Thoracic aorta (tissue), 2 donors: ENCODE measurements around the gene E2F8. TPM values are rescaled to one million over a fixed set of nuclear protein-coding genes. Genes with fewer than 3 reads are reported as not detected.

Experiments
- ATAC-seq: fragments of 150-250 bp; one replicate; pipeline ENCODE4 v1.8.0; 2017; ENCODE audit warnings: low read depth; ENCODE audit not compliant: insufficient number of reproducible peaks, low FRiP score
- DNase-seq: peaks from one replicate; pipeline ENCODE4 v3.0.0-alpha.2; 2020; ENCODE audit warnings: low spot score
- H3K27ac ChIP-seq, 2 donors: fragments of 200-600 bp; sonication (generic); 1 replicate in 1 of 2; 2 replicates in 1 of 2; pipeline ENCODE4 v1.5.1; 2016; ENCODE audit warnings: mild to moderate bottlenecking in 2 of 2, moderate library complexity in 2 of 2
- H3K27me3 ChIP-seq: fragments of 200-600 bp; sonication (generic); replicated peaks from 2 replicates; pipeline ENCODE4 v1.6.0; 2016; ENCODE audit warnings: mild to moderate bottlenecking; ENCODE audit not compliant: insufficient read depth
- H3K36me3 ChIP-seq: fragments of 200-600 bp; sonication (generic); one replicate; pipeline ENCODE4 v1.5.1; 2016
- H3K4me1 ChIP-seq, 2 donors: fragments of 200-600 bp; sonication (generic); 1 replicate in 1 of 2; 2 replicates in 1 of 2; pipeline versions ENCODE4 v1.5.1 to v1.6.0; 2016; ENCODE audit warnings: low read depth in 2 of 2, mild to moderate bottlenecking in 1 of 2; ENCODE audit not compliant: control insufficient read depth in 1 of 2
- H3K4me3 ChIP-seq: fragments of 200-600 bp; sonication (generic); 2 replicates; pipeline ENCODE4 v1.5.1; 2016; ENCODE audit warnings: mild to moderate bottlenecking
- H3K9me3 ChIP-seq: fragments of 200-600 bp; sonication (generic); 2 replicates; pipeline ENCODE4 v1.5.1; 2016
- CTCF ChIP-seq: fragments of 200-600 bp; sonication (generic); IDR thresholded peaks from one replicate; pipeline ENCODE4 v1.5.1; 2019; ENCODE audit warnings: antibody characterized with exemption
- total RNA-seq, 2 donors: library from RNA; depleted of rRNA; stranded (reverse); fragments of >200 nt; gene quantifications; one replicate each; pipeline versions ENCODE4 v1.1.0 to v1.2.3, GENCODE V29; 2016

E2F8 gene
- total RNA-seq, 2 donors from 2014 or later, result not detected

- DNase-seq (no peak), ATAC-seq (no peak)
- Histone ChIP-seq H3K4me1 (no peaks in the 10 kb centered on the region), H3K4me3 (no peak overlapping the region), H3K36me3 (no peaks in the 10 kb centered on the region), H3K9me3 (no peaks in the 10 kb centered on the region), H3K27ac (no peak overlapping the region), H3K27me3 (no peaks in the 10 kb centered on the region)
- no peak for TF ChIP-seq CTCF
These were observed 43.2 kb upstream of the E2F8 start for GRCh38 chr11:19283991-19284390.

- no peaks in the 10 kb centered on the region for H3K36me3 ChIP-seq
- no peak for TF ChIP-seq CTCF
- no peaks in the 10 kb centered on the region for H3K27me3 ChIP-seq
- no peaks in the 10 kb centered on the region for H3K9me3 ChIP-seq
- DNase-seq (no peak), ATAC-seq (no peak)
- H3K4me1 ChIP-seq, result no peaks in the 10 kb centered on the region
- no peak overlapping the region for H3K27ac ChIP-seq
- no peak overlapping the region for H3K4me3 ChIP-seq
These were observed 40.8 kb upstream of the E2F8 start for GRCh38 chr11:19281555-19281954.

- H3K4me3 ChIP-seq, result no peak overlapping the region
- no peaks in the 10 kb centered on the region for H3K9me3 ChIP-seq
- H3K4me1 ChIP-seq, result no peaks in the 10 kb centered on the region
- no peaks in the 10 kb centered on the region for H3K36me3 ChIP-seq
- no peaks in the 10 kb centered on the region for H3K27me3 ChIP-seq
- H3K27ac ChIP-seq, result no peak overlapping the region
- DNase-seq, result no peak
- ATAC-seq, result no peak
- no peak for TF ChIP-seq CTCF
These were observed 40.3 kb upstream of the E2F8 start for GRCh38 chr11:19281041-19281440.

- Histone ChIP-seq H3K27me3 (no peaks in the 10 kb centered on the region), H3K4me3 (no peak overlapping the region), H3K36me3 (no peaks in the 10 kb centered on the region), H3K9me3 (no peaks in the 10 kb centered on the region), H3K27ac (no peak overlapping the region), H3K4me1 (no peaks in the 10 kb centered on the region)
- no peak for DNase-seq
- TF ChIP-seq CTCF, result no peak
- ATAC-seq, result no peak
These were observed 38.7 kb upstream of the E2F8 start for GRCh38 chr11:19279451-19279850.

GRCh38 chr11:19276859-19277808 lies 36.4 kb upstream of the E2F8 start:
- no peaks in the 10 kb centered on the region for H3K36me3 ChIP-seq
- TF ChIP-seq CTCF, result no peak
- H3K27me3 ChIP-seq, result no peaks in the 10 kb centered on the region
- no peaks in the 10 kb centered on the region for H3K4me1 ChIP-seq
- H3K9me3 ChIP-seq, result no peaks in the 10 kb centered on the region
- DNase-seq, result no peak
- H3K27ac ChIP-seq, result no peak overlapping the region
- no peak overlapping the region for H3K4me3 ChIP-seq
- no peak for ATAC-seq
